ENCODE data around the gene SLC25A22.
A peak's percentile ranks its signal among the peaks of the same experiment; 100 is the strongest.

Gene SLC25A22

DNA sequence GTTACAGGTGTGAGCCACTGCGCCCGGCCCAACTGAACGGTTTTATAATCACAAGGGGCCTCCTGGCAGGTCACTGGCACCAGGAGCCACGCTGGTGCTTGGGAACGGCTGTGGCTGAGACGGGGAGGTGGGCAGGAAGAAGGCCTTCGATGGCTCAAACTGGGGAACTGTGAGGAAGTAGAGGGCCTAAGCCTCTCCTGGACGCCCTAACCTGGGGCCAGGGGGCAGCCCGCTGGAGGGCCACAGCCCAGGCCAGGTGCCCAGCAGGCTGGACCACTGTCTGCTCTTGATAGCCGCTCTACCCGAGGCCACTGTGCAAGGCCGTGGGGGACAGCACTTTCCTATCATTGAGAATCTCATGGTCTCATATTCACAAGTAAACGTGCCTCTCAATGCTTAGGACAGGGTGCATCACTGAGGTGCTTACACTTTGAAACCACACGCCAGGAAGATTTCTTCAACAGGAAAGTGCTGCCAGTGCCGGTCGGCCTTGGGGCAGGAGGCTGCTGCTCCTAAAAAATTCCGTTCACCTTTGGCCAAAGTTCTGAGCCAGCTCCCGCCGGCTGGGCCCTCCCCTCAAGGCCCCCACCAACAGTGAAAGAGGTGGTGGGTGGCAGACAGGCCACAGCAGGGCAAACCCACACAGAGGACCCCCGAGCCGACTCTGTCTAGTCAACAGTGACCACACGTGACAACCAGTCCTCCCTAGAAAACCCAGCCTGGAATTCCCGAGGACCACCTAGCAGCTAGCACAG, 28.0 kb downstream of the SLC25A22 start:
- no peak for DNase-seq

- no peak for DNase-seq
These were observed 30.8 kb downstream of the SLC25A22 start for GRCh38 chr11:767238-767637.

DNA sequence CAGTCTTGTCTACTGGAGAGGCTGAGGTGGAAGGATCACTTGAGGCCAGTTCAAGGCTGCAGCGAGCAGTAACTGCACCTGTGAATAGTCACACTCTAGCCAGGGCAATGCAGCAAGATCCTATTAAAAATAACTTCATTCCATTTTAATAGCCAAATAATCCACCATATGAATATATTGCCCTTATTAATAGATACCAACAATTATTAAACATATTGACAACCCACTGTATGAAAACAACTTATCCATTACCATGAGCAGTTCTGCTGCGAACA, 31.2 kb downstream of the SLC25A22 start:
- DNase-seq: no peak

DNA sequence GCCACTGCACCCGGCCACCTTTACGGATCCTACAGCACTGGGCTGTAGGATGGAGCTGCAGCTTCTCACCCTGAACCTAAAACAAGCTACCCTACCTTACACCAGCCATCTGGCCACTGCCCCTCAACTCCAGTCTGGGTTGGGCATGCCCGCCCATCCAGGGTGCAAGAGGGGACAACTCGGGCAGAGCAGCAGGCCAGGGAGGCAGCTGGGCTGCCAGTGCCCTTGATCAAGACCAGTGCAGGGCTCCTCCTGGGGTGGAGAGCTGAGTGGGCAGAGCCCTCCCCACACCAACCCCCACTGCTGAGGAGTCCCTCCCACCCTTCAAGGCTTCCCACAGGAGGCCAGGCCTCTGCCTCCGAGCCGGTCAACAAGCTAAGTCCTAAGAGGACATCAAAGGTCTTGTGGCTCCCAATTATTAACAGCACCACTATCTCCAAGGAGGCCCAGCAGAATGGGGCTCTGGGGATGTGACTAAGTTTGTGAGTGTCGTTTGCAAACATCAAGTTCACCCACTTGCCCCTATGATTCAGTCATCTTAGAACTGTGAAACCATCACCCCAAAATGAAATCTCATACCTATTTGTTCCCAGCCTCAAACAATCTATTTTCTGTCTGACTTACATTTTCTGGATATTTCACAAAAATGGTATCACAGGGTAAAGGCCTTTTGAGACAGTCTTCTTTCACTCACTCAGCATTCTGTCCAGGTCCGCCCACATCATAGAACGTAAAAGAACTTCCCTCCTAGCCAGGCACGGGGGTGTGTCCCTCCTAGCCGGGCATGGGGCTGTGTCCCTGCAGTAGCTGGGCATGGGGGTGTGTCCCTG, 31.8 kb downstream of the SLC25A22 start:
- DNase-seq: no peak

GRCh38 chr11:765802-766091, 32.3 kb downstream of the SLC25A22 start:
- no peak for DNase-seq

DNA sequence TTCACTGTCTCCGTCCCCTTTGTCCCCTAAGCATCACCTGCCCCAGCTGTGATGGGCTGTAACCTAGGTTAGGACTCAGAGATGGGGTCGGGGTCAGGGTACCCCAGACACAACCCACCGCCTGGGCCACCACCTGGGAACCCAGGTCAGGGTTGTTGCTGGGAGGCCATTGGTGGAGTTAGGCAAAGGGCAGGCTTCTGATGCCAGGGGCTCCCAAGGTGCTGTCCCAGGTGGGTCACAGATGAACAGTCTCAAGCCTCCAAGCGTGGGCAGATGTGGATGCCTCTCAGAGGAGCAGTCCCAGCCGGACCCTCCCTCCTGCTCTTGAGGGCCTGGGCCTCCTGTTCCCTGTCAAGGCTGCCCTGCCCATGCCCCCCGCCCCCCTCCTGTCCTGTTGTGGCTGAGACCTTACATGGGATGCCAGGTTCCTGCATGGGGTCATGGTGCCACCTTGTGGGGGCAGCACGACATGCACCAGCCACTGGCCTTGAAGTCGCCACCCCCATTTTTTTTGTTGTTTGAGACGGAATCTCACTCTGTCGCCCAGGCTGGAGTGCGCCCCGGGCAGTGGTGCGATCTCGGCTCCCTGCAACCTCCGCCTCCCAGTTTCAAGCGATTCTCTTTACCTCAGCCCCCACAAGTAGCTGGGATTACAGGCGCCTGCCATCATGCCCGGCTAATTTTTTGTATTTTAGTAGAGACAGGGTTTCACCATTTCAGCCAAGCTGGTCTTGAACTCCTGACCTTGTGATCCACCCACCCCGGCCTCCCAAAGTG, 32.9 kb downstream of the SLC25A22 start:
- peak; percentile 44 for DNase-seq

DNA sequence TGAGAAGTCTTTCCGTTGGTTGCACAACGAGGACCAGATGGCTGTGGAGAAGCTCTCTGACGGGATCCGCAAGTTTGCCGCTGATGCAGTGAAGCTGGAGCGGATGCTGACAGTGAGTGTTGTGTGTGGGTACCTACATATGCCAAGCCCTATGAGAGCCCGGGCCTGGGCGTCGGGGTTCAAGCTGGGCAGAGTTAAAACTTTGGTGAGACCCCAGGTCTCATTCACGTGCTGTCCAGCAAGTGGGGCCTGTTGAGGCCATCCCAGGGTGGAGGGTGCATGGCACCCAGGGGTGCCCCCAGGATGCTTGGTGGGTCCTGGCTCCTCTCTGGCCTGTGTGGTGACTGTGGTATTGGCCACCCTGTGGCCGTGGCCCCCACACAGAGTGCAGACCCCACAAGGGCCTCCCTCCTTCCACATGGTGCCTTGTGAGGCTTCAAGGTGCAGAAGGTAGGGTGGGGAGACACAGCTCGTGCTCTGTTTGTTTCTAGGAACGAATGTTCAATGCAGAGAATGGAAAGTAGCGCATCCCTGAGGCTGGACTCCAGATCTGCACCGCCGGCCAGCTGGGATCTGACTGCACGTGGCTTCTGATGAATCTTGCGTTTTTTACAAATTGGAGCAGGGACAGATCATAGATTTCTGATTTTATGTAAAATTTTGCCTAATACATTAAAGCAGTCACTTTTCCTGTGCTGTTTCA, 33.6 kb downstream of the SLC25A22 start:
- DNase-seq: no peak

GRCh38 chr11:763549-764321, 34.3 kb downstream of the SLC25A22 start:
- no peak for DNase-seq

GRCh38 chr11:763073-763463, 35.0 kb downstream of the SLC25A22 start:
- no peak for DNase-seq

DNA sequence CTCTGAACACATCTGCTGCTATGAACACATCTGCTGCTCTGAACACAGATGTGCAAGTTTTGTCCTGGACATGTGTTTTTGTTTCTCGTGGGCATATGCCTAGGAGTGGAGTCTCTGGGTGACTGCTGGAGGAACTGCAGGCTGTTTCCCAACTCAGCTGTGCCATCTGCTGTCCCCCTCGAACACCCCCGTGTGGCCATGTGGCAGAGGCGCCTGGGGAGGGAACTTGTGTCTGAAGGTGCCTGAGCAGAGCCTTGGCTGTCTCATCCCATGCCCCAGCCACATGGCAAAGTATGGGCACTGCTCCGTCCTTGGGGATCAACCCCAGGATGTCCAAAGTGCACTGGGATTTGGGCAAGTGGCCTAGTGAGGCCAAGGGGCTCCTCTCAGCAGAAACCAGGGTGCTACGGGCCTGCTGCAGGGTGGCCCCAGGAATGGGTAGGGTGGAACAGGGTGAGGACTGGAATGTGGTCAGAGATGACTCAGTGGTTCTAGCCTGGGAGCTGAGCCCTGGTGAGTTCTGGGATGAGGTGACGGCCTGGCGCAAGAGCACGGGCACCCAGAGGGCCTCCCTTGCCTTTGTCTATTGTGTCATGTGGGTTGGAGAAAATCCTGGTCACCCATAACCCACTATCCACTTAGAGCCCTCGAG, 35.5 kb downstream of the SLC25A22 start:
- DNase-seq: no peak

GRCh38 chr11:761526-762108, 36.5 kb downstream of the SLC25A22 start:
- no peak for DNase-seq

DNA sequence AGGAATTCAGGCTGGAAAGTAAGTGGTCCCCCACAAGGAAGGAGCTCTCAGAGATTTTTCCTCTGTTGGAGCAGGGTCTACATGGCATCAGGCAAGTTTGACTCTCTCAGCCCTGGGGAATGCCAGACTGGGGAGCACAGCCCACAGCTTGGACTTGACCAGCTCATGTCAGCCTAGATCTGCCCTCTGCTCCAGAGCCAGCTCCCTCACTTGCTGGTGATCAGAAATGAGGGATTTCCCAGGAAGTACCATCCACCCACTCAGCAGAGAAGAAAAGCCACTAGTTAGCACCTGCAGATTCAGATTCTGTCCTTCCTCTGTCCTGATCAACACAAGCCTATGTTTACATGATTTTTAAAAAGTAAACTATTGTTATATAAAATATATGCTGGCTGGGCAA, 37.8 kb downstream of the SLC25A22 start:
- no peak for DNase-seq

- DNase-seq: no peak
These were observed 48.4 kb downstream of the SLC25A22 start for GRCh38 chr11:749731-750130.

DNA sequence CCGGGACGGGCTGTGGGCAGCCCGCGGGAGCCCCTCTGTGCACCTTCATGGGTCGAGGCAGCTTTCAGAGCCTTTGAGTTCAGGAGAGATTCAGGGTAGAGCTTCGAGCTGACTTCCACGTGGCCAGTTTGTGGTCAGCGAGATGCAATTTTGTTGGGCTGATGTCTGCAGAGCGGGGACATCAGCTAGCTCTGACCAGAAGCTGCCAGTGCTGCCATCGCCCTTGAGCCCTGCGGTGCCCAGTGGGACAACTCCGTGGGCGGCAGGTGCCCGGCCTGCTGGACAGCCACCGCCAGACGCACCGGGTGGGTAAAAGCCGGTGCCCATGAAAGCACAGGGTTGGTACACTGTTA, 50.1 kb downstream of the SLC25A22 start:
- DNase-seq: no peak

- peak; percentile 84 for DNase-seq
These were observed 50.7 kb downstream of the SLC25A22 start, which contains the start of gene TALDO1 for GRCh38 chr11:747158-748006. TSS of gene TALDO1 (plus strand) at chr11:747464. CDS start at chr11:747482, 18 bp downstream.

GRCh38 chr11:746289-747157, 51.6 kb downstream of the SLC25A22 start:
- no peak for DNase-seq

DNA sequence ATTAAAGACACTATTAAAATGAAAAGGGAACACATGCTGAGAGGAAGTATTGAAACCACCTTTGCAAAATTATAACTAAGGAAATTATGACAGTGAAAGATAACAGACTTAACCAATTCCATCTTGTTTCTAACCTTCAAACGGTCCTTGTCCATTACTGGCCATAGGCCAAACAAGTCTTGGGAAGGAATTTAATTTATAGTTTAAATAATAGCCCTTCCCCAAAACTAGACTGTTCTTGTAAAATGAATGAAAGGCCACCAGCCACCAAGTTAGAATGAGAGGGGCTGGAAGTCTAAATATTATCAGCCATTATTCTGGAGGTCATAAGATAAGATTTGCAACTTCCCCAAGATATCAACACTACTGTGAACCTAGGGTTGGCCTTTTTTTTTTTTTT, 52.7 kb downstream of the SLC25A22 start:
- DNase-seq: no peak

DNA sequence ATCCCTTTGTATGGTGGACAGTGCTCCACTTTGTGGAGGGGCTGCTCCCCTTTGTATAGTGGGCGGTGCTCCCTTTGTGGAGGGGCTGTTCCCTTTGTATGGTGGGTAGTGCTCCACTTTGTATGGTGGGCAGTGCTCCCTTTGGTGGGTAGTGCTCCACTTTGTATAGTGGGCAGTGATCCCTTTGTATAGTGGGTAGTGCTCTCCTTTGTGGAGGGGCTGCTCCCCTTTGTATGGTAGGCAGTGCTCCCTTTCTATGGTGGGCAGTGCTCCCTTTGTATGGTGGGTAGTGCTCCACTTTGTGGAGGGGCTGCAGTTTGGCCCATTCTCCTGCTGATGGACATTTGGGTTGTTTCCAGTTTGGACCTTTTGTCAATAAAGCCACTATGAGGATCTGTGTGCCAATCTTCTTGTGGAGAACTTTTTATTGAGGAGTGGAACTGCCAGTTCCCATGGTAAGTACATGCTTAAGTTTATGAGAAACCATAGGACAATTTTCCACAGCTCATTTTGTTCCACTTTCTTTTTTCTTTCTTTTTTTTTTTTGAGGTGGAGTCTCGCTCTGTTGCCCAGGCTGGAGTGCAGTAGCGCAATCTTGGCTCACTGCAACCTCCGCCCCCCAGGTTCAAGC, 55.4 kb downstream of the SLC25A22 start:
- DNase-seq: no peak

DNA sequence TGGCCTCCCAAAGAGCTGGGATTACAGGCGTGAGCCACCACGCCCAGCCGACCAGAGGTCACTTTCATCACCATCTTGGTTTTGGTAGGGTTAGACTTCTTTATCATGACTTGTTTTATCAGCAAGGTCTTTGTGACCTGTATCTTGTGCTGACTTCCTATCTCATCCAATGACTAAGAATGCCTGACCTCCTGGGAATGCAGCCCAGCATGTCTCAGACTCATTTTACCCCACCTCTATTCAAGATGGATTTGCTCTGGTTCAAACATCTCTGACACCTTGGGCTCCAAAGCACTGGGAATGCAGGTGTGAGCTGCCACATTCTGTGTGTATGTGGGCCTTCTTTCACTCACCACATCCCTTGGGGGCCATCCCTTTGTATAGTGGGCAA, 55.9 kb downstream of the SLC25A22 start:
- no peak for DNase-seq

All from GDM1 (cell line).